Activated CD4-positive, alpha-beta T cell treated with anti-CD3 and anti-CD28 coated beads, Interleukin-2, amount 50 U/mL, for 4 hours (primary cell): ENCODE data around the gene TTC13.

Source experiments
- DNase-seq, 2 experiments: peaks; one replicate each; pipeline ENCODE4 v3.0.0-alpha.2; 2020

Gene TTC13

GRCh38 chr1:230906226-230906625 is 72.4 kb downstream of the TTC13 start:
- DNase-seq = no peak

- DNase-seq = no peak
Measured at GRCh38 chr1:230905733-230906132, 72.9 kb downstream of the TTC13 start.

GRCh38 chr1:230902349-230902923 is 76.2 kb downstream of the TTC13 start:
- no peak for DNase-seq

GRCh38 chr1:230901671-230902070 is 77.0 kb downstream of the TTC13 start:
- no peak for DNase-seq

- no peak for DNase-seq
Measured at GRCh38 chr1:230900984-230901383, 77.7 kb downstream of the TTC13 start.

- DNase-seq = no peak
Measured at GRCh38 chr1:230899841-230900251, 78.8 kb downstream of the TTC13 start.

- DNase-seq = no peak
Measured at GRCh38 chr1:230898748-230899147, 79.9 kb downstream of the TTC13 start.

- DNase-seq = no peak
Measured at GRCh38 chr1:230898144-230898543, 80.5 kb downstream of the TTC13 start.

GRCh38 chr1:230896779-230897178 is 81.9 kb downstream of the TTC13 start:
- no peak for DNase-seq

GRCh38 chr1:230895452-230895851 is 83.2 kb downstream of the TTC13 start:
- DNase-seq = no peak

- no peak for DNase-seq
Measured at GRCh38 chr1:230894664-230895063, 84.0 kb downstream of the TTC13 start.

GRCh38 chr1:230894032-230894431 is 84.6 kb downstream of the TTC13 start:
- DNase-seq = no peak

GRCh38 chr1:230892018-230892491 is 86.6 kb downstream of the TTC13 start:
- no peak for DNase-seq

- DNase-seq = no peak
Measured at GRCh38 chr1:230891413-230891812, 87.2 kb downstream of the TTC13 start.

GRCh38 chr1:230884646-230885045 is 94.0 kb downstream of the TTC13 start:
- no peak for DNase-seq

GRCh38 chr1:230883967-230884366 is 94.7 kb downstream of the TTC13 start:
- DNase-seq = no peak

- no peak for DNase-seq
Measured at GRCh38 chr1:230879778-230880177, 98.9 kb downstream of the TTC13 start.

GRCh38 chr1:230878591-230878990 is 100.1 kb downstream of the TTC13 start:
- no peak for DNase-seq

GRCh38 chr1:230877924-230878590 is 100.6 kb downstream of the TTC13 start:
- no peak for DNase-seq

- DNase-seq = no peak
Measured at GRCh38 chr1:230877146-230877923, 101.3 kb downstream of the TTC13 start.

GRCh38 chr1:230876660-230877059 is 102.0 kb downstream of the TTC13 start:
- DNase-seq = no peak

- DNase-seq = no peak
Measured at GRCh38 chr1:230875370-230875769, 103.3 kb downstream of the TTC13 start.

GRCh38 chr1:230870916-230871315 is 107.7 kb downstream of the TTC13 start:
- no peak for DNase-seq

- no peak for DNase-seq
Measured at GRCh38 chr1:230869500-230869899, 109.2 kb downstream of the TTC13 start.
